CD14-positive monocyte (primary cell): ENCODE data around the gene FEM1A. TPM values are rescaled to one million over a fixed set of nuclear protein-coding genes. Genes with fewer than 3 reads are reported as not detected.

Source experiments
- DNase-seq, 3 donors: peaks; one replicate each; pipeline ENCODE4 v3.0.0-alpha.2; 2011 to 2022
- H2AFZ ChIP-seq: 2 replicates; pipeline ENCODE4 v1.6.0; 2012; ENCODE audit warnings: mild to moderate bottlenecking, low read depth, low read length, inconsistent platforms; ENCODE audit not compliant: insufficient read depth, poor library complexity, severe bottlenecking
- H3K27ac ChIP-seq, 2 donors: 1 replicate in 1 of 2; 2 replicates in 1 of 2; pipeline ENCODE4 v1.5.1; 2012 to 2013; ENCODE audit warnings: low read length in 2 of 2, control low read depth in 1 of 2, inconsistent platforms in 1 of 2, low read depth in 1 of 2, mild to moderate bottlenecking in 1 of 2
- H3K27me3 ChIP-seq, 2 donors: one replicate each; pipeline versions ENCODE4 v1.6.0 to v1.6.1; 2011 to 2013; ENCODE audit warnings: low read length in 2 of 2; ENCODE audit not compliant: control insufficient read depth in 2 of 2, insufficient read depth in 2 of 2
- H3K36me3 ChIP-seq, 2 donors: replicated peaks in 1 of 2; 1 replicate in 1 of 2; 2 replicates in 1 of 2; pipeline versions ENCODE4 v1.5.1 to v1.6.1; 2012 to 2013; ENCODE audit warnings: low read length in 2 of 2, control low read depth in 1 of 2, inconsistent platforms in 1 of 2, mild to moderate bottlenecking in 1 of 2; ENCODE audit not compliant: insufficient read depth in 2 of 2, control insufficient read depth in 1 of 2
- H3K4me1 ChIP-seq, 2 donors: 1 replicate in 1 of 2; 2 replicates in 1 of 2; pipeline versions ENCODE4 v1.5.1 to v1.6.1; 2012 to 2013; ENCODE audit warnings: low read length in 2 of 2, control low read depth in 1 of 2, inconsistent platforms in 1 of 2, mild to moderate bottlenecking in 1 of 2, moderate library complexity in 1 of 2; ENCODE audit not compliant: insufficient read depth in 2 of 2, control insufficient read depth in 1 of 2
- H3K4me2 ChIP-seq: replicated peaks from 2 replicates; pipeline ENCODE3; 2012; ENCODE audit warnings: low read length, moderate library complexity, mild to moderate bottlenecking; ENCODE audit not compliant: poor library complexity, severe bottlenecking; ENCODE audit errors: extremely low read depth
- H3K4me3 ChIP-seq, 3 experiments: fragments of 200-600 bp in 1 of 3; sonication (generic) in 1 of 3; replicated peaks in 1 of 3; 1 replicate in 2 of 3; 2 replicates in 1 of 3; pipeline ENCODE4 v1.5.1; 2011 to 2013; ENCODE audit warnings: low read length in 3 of 3, mild to moderate bottlenecking in 3 of 3, control low read depth in 2 of 3, low read depth in 2 of 3, inconsistent platforms in 1 of 3, moderate library complexity in 1 of 3
- H3K79me2 ChIP-seq: 2 replicates; pipeline ENCODE4 v1.6.0; 2012; ENCODE audit warnings: mild to moderate bottlenecking, control low read depth, inconsistent platforms, low read length, moderate library complexity; ENCODE audit not compliant: insufficient read depth
- H3K9ac ChIP-seq: 2 replicates; pipeline ENCODE4 v1.6.0; 2017; ENCODE audit warnings: low read length, mild to moderate bottlenecking; ENCODE audit not compliant: insufficient read depth, poor library complexity, severe bottlenecking
- H3K9me3 ChIP-seq, 2 donors: replicated peaks in 1 of 2; 1 replicate in 1 of 2; 2 replicates in 1 of 2; pipeline versions ENCODE4 v1.5.1 to v1.6.1; 2012 to 2013; ENCODE audit warnings: low read length in 2 of 2, control low read depth in 1 of 2; ENCODE audit not compliant: control insufficient read depth in 1 of 2, insufficient read depth in 1 of 2
- H4K20me1 ChIP-seq: 2 replicates; pipeline ENCODE4 v1.6.0; 2012; ENCODE audit warnings: mild to moderate bottlenecking, low read length, control low read depth, moderate library complexity; ENCODE audit not compliant: insufficient read depth
- H3K27ac Mint-ChIP-seq, 7 donors: one replicate each; pipeline ENCODE4 v1.8.0; 2020; ENCODE audit warnings: mild to moderate bottlenecking in 7 of 7, mixed read lengths in 7 of 7, moderate library complexity in 6 of 7, inconsistent platforms in 2 of 7
- H3K27me3 Mint-ChIP-seq, 3 donors: one replicate each; pipeline ENCODE4 v1.8.0; 2021 to 2022; ENCODE audit warnings: low read depth in 3 of 3, mild to moderate bottlenecking in 3 of 3, mixed read lengths in 3 of 3, moderate library complexity in 3 of 3, inconsistent platforms in 1 of 3
- H3K36me3 Mint-ChIP-seq, 2 donors: one replicate each; pipeline ENCODE4 v1.8.0; 2020; ENCODE audit warnings: mixed read lengths in 2 of 2, inconsistent platforms in 1 of 2, mild to moderate bottlenecking in 1 of 2
- H3K4me1 Mint-ChIP-seq: one replicate; pipeline ENCODE4 v1.8.0; 2020; ENCODE audit warnings: mild to moderate bottlenecking, mixed read lengths
- H3K4me3 Mint-ChIP-seq, 2 donors: one replicate each; pipeline ENCODE4 v1.8.0; 2020; ENCODE audit warnings: mild to moderate bottlenecking in 2 of 2, mixed read lengths in 2 of 2, moderate library complexity in 1 of 2
- H3K9me3 Mint-ChIP-seq, 7 donors: one replicate each; pipeline ENCODE4 v1.8.0; 2020 to 2022; ENCODE audit warnings: mixed read lengths in 7 of 7, mild to moderate bottlenecking in 6 of 7, moderate library complexity in 6 of 7, inconsistent platforms in 2 of 7
- WGBS: methylation state at CpG from one replicate; pipeline ENCODE4 v1.1.5; 2013; ENCODE audit warnings: missing lambda C conversion rate; ENCODE audit not compliant: insufficient coverage; 5-methylcytosine and 5-hydroxymethylcytosine counted together
- intact Hi-C, 2 donors: fragments of 100-400 bp; cut with micrococcal nuclease; formaldehyde crosslinking; loops; one replicate each; pipeline versions ENCODE4 v1.15.0 to v1.15.1; 2023
- polyA plus RNA-seq, 3 donors: library from polyadenylated mRNA; depleted of rRNA in 1 of 3; unstranded in 2 of 3; stranded (reverse) in 1 of 3; fragments of 300-500 nt in 2 of 3; fragments of >200 nt in 1 of 3; fragmentation: Illumina TruSeq in 2 of 3; gene quantifications; 1 replicate in 2 of 3; 2 replicates in 1 of 3; pipeline ENCODE4 v1.2.3, GENCODE V29; 2012 to 2021
- TF ChIP-seq, protein P1 (sequence below): fragments of 200-600 bp; IDR thresholded peaks from one replicate; pipeline ENCODE4 v1.8.0; 2022; ENCODE audit warnings: antibody characterized with exemption, mild to moderate bottlenecking

FEM1A gene
- polyA plus RNA-seq, 3 donors, result 2.1 to 4.2 (median 2.4) TPM

DNA sequence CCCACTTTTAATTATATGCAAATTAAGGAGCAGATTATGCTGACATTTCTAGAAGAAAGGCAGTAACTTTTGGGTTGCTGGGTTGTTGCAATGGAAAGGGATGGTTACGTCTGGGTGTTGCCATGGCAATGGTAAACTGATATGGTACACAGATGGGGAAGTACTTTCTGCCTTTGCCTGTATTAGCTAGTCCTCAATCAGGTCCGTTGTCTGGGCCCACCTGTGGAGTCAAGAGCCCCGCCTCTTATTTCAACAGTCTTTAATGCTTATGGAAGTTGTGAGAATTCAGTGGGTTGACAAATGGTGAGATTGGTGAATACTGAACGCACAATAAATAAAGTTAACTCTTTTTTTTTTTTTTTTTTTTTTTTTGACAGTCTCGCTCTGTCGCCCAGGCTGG, 37.3 kb upstream of the FEM1A start:
- TF ChIP-seq, protein P1, sequence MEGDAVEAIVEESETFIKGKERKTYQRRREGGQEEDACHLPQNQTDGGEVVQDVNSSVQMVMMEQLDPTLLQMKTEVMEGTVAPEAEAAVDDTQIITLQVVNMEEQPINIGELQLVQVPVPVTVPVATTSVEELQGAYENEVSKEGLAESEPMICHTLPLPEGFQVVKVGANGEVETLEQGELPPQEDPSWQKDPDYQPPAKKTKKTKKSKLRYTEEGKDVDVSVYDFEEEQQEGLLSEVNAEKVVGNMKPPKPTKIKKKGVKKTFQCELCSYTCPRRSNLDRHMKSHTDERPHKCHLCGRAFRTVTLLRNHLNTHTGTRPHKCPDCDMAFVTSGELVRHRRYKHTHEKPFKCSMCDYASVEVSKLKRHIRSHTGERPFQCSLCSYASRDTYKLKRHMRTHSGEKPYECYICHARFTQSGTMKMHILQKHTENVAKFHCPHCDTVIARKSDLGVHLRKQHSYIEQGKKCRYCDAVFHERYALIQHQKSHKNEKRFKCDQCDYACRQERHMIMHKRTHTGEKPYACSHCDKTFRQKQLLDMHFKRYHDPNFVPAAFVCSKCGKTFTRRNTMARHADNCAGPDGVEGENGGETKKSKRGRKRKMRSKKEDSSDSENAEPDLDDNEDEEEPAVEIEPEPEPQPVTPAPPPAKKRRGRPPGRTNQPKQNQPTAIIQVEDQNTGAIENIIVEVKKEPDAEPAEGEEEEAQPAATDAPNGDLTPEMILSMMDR, result no peak
- H3K4me3 ChIP-seq, result no peak overlapping the region
- no peak overlapping the region for H3K27ac Mint-ChIP-seq
- H3K27ac ChIP-seq, result no peak overlapping the region
- H3K4me2 ChIP-seq, result no peak overlapping the region
- peak; percentile 13 to 36 (median 22) for DNase-seq
- H3K27me3 Mint-ChIP-seq, result peaks cover 2 to 30% (median 29%) of the 10 kb centered on the region in 3 donors
- H3K4me3 Mint-ChIP-seq, result no peak overlapping the region
- no peak overlapping the region for H2AFZ ChIP-seq
- peaks cover 0 to 5% of the 10 kb centered on the region in 2 donors for H3K9me3 ChIP-seq
- intact Hi-C loops, result no loop called here
- H3K27me3 ChIP-seq, result peaks cover 0 to 9% of the 10 kb centered on the region in 2 donors
- no peaks in the 10 kb centered on the region for H3K4me1 ChIP-seq
- no peaks in the 10 kb centered on the region for H3K79me2 ChIP-seq
- peaks cover 0 to 6% (median 4%) of the 10 kb centered on the region in 7 donors for H3K9me3 Mint-ChIP-seq
- no peak overlapping the region for H3K9ac ChIP-seq
- no peaks in the 10 kb centered on the region for H3K4me1 Mint-ChIP-seq
- no peaks in the 10 kb centered on the region for H3K36me3 ChIP-seq
- 57% methylated on average over 3 of the region's 6 CpGs for WGBS
- H3K36me3 Mint-ChIP-seq, result no peaks in the 10 kb centered on the region
- no peaks in the 10 kb centered on the region for H4K20me1 ChIP-seq

DNA sequence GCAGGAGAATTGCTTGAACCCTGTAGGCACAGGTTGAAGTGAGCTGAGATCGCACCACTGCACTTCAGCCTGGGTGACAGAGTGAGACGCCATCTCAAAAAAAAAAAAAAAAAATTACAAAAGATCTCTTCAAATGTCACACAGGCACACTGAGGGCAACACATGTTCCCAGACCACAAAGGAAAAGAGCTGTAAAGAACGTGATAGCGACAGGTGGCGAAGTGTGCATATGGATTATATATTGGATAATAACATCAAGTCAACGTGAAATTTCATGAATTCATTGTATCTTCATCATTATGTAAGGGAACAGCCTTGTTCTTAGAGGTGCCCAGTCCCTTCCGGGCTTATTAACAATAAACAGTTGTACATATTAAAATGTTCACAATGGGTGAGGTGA, 36.1 kb upstream of the FEM1A start:
- Histone ChIP-seq H3K27me3 (peaks cover 0 to 20% of the 10 kb centered on the region in 2 donors), H2AFZ (no peak overlapping the region), H4K20me1 (no peaks in the 10 kb centered on the region), H3K36me3 (no peaks in the 10 kb centered on the region), H3K79me2 (no peaks in the 10 kb centered on the region), H3K4me3 (no peak overlapping the region), H3K9ac (no peak overlapping the region), H3K27ac (no peak overlapping the region), H3K4me1 (peaks cover 8 to 10% of the 10 kb centered on the region in 2 donors), H3K9me3 (peaks cover 0 to 5% of the 10 kb centered on the region in 2 donors), H3K4me2 (no peak overlapping the region)
- no peak for DNase-seq
- intact Hi-C loops, result no loop called here
- H3K4me1 Mint-ChIP-seq, result peaks cover 7% of the 10 kb centered on the region
- peaks cover 0 to 9% (median 4%) of the 10 kb centered on the region in 7 donors for H3K9me3 Mint-ChIP-seq
- H3K36me3 Mint-ChIP-seq, result no peaks in the 10 kb centered on the region
- no CpG with 5 or more reads among the region's 7 CpGs for WGBS
- TF ChIP-seq, protein P1, result no peak
- H3K27me3 Mint-ChIP-seq, result peaks cover 10 to 41% (median 34%) of the 10 kb centered on the region in 3 donors
- H3K4me3 Mint-ChIP-seq, result no peak overlapping the region
- H3K27ac Mint-ChIP-seq, result no peak overlapping the region
